Vagina (tissue), 2 donors: ENCODE data around the gene FRMD6. TPM values are rescaled to one million over a fixed set of nuclear protein-coding genes. Genes with fewer than 3 reads are reported as not detected.
A peak's percentile ranks its signal among the peaks of the same experiment; 100 is the strongest.

Experiments used
- DNase-seq, 2 donors: peaks; one replicate each; pipeline ENCODE4 v3.0.0-alpha.2; 2017; ENCODE audit errors: extremely low spot score in 2 of 2
- H3K27ac ChIP-seq: fragments of 200-600 bp; sonication (generic); one replicate; pipeline ENCODE4 v1.5.1; 2019
- H3K27me3 ChIP-seq: fragments of 200-600 bp; sonication (generic); one replicate; pipeline ENCODE4 v1.5.1; 2019
- H3K36me3 ChIP-seq, 2 donors: fragments of 200-600 bp; sonication (generic); one replicate each; pipeline ENCODE4 v1.5.1; 2017 to 2019
- H3K4me1 ChIP-seq: fragments of 200-600 bp; sonication (generic); one replicate; pipeline ENCODE4 v1.5.1; 2019
- H3K4me3 ChIP-seq, 2 donors: fragments of 200-600 bp; sonication (generic); 1 replicate in 1 of 2; 2 replicates in 1 of 2; pipeline ENCODE4 v1.5.1; 2016 to 2019
- H3K9me3 ChIP-seq: fragments of 200-600 bp; sonication (generic); one replicate; pipeline ENCODE4 v1.5.1; 2019
- POLR2A ChIP-seq, 2 donors: fragments of 450-650 bp; IDR thresholded peaks; one replicate each; pipeline ENCODE4 v1.6.1; 2017; ENCODE audit warnings: antibody characterized with exemption in 2 of 2, mild to moderate bottlenecking in 2 of 2, moderate library complexity in 2 of 2
- POLR2AphosphoS5 ChIP-seq, 2 donors: sonication (generic); formaldehyde crosslinking; IDR thresholded peaks; one replicate each; pipeline ENCODE4 v1.9.0; 2017; ENCODE audit warnings: antibody characterized with exemption in 2 of 2, mild to moderate bottlenecking in 2 of 2, low read depth in 1 of 2; ENCODE audit not compliant: insufficient read depth in 1 of 2
- intact Hi-C: fragments of 100-400 bp; cut with DNase I; formaldehyde crosslinking; loops from one replicate; pipeline ENCODE4 v1.15.1; 2023
- total RNA-seq: library from RNA; depleted of rRNA; stranded (reverse); fragments of >200 nt; gene quantifications from one replicate; pipeline ENCODE4 v1.2.3, GENCODE V29; 2016
- TF ChIP-seq, protein P1 (sequence below), 3 experiments: fragments of 450-650 bp in 2 of 3; fragments of 200-600 bp in 1 of 3; sonication (generic) in 1 of 3; IDR thresholded peaks; one replicate each; pipeline ENCODE4 v1.5.1; 2017 to 2019; ENCODE audit warnings: antibody characterized with exemption in 3 of 3, mild to moderate bottlenecking in 2 of 3, moderate library complexity in 2 of 3

Gene FRMD6
- total RNA-seq, 1 donor from 2014 or later, result 114 TPM

- TF ChIP-seq POLR2A (IDR thresholded peaks at IDR 0.05) (no peak), POLR2AphosphoS5 (IDR thresholded peaks at IDR 0.05; ENCODE audit: insufficient read depth in 1 of 2, low read depth in 1 of 2) (no peak)
- TF ChIP-seq, protein P1, sequence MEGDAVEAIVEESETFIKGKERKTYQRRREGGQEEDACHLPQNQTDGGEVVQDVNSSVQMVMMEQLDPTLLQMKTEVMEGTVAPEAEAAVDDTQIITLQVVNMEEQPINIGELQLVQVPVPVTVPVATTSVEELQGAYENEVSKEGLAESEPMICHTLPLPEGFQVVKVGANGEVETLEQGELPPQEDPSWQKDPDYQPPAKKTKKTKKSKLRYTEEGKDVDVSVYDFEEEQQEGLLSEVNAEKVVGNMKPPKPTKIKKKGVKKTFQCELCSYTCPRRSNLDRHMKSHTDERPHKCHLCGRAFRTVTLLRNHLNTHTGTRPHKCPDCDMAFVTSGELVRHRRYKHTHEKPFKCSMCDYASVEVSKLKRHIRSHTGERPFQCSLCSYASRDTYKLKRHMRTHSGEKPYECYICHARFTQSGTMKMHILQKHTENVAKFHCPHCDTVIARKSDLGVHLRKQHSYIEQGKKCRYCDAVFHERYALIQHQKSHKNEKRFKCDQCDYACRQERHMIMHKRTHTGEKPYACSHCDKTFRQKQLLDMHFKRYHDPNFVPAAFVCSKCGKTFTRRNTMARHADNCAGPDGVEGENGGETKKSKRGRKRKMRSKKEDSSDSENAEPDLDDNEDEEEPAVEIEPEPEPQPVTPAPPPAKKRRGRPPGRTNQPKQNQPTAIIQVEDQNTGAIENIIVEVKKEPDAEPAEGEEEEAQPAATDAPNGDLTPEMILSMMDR (IDR thresholded peaks at IDR 0.05), result no peak
- Histone ChIP-seq H3K4me1 (peaks cover 61% of the 10 kb centered on the region), H3K9me3 (no peaks in the 10 kb centered on the region), H3K36me3 (no peaks in the 10 kb centered on the region), H3K4me3 (peak overlapping the region; percentile 53 to 83), H3K27ac (peak overlapping the region; percentile 97), H3K27me3 (no peaks in the 10 kb centered on the region)
- intact Hi-C loops, result loop anchor here (10.0 kb wide), 1 partner anchor 121 kb away; no protein-coding TSS in a partner anchor
- DNase-seq, result no peak
These were observed 2.2 kb downstream of the FRMD6 start for GRCh38 chr14:51653775-51654532.

GRCh38 chr14:51654533-51654845, 2.8 kb downstream of the FRMD6 start:
- no peaks in the 10 kb centered on the region for H3K36me3 ChIP-seq
- peak overlapping the region; percentile 97 for H3K27ac ChIP-seq
- H3K9me3 ChIP-seq, result no peaks in the 10 kb centered on the region
- peak overlapping the region; percentile 53 to 83 for H3K4me3 ChIP-seq
- H3K27me3 ChIP-seq, result no peaks in the 10 kb centered on the region
- TF ChIP-seq, protein P1 (IDR thresholded peaks at IDR 0.05), result no peak
- TF ChIP-seq POLR2A (IDR thresholded peaks at IDR 0.05), result no peak
- TF ChIP-seq POLR2AphosphoS5 (IDR thresholded peaks at IDR 0.05; ENCODE audit: insufficient read depth in 1 of 2, low read depth in 1 of 2), result no peak
- no peak for DNase-seq
- intact Hi-C loops, result loop anchor here (10.0 kb wide), 1 partner anchor 120 kb away; no protein-coding TSS in a partner anchor
- peaks cover 66% of the 10 kb centered on the region for H3K4me1 ChIP-seq

DNA sequence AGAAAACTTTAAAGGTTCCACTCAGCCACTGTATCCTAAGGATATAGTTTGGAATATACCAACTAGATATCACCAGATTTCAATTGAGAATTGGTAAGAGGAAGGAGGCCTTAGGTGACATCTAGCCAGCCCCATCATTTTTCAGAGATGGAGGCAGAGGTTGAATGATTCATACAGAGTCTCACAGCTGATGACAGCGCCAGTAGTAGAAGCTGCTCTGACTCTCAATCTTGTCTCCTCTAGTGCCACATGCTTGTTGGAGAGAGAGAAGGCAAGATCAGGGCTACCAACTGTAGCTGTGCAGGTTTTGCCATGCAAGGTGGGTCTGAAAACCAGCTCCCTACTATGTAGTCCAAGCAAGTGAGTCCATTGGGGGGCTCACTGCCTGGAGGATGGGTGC, 6.1 kb downstream of the FRMD6 start:
- no peak for DNase-seq
- TF ChIP-seq, protein P1 (IDR thresholded peaks at IDR 0.05), result no peak
- Histone ChIP-seq H3K27ac (no peak overlapping the region), H3K4me1 (peaks cover 70% of the 10 kb centered on the region), H3K36me3 (no peaks in the 10 kb centered on the region), H3K27me3 (no peaks in the 10 kb centered on the region), H3K9me3 (no peaks in the 10 kb centered on the region), H3K4me3 (no peak overlapping the region)
- intact Hi-C loops, result loop anchor here (2.0 to 10.0 kb wide), 2 partner anchors 25 to 117 kb away; no protein-coding TSS in a partner anchor

- no peak overlapping the region for H3K4me3 ChIP-seq
- H3K27me3 ChIP-seq, result no peaks in the 10 kb centered on the region
- TF ChIP-seq POLR2A (IDR thresholded peaks at IDR 0.05) (no peak), POLR2AphosphoS5 (IDR thresholded peaks at IDR 0.05; ENCODE audit: insufficient read depth in 1 of 2, low read depth in 1 of 2) (no peak)
- TF ChIP-seq, protein P1 (IDR thresholded peaks at IDR 0.05), result no peak
- intact Hi-C loops, result loop anchor here (2.0 to 10.0 kb wide), 2 partner anchors 24 to 116 kb away; no protein-coding TSS in a partner anchor
- no peak for DNase-seq
- H3K9me3 ChIP-seq, result no peaks in the 10 kb centered on the region
- no peaks in the 10 kb centered on the region for H3K36me3 ChIP-seq
- H3K4me1 ChIP-seq, result peaks cover 61% of the 10 kb centered on the region
- no peak overlapping the region for H3K27ac ChIP-seq
These were observed 6.9 kb downstream of the FRMD6 start for GRCh38 chr14:51658441-51659173.

DNA sequence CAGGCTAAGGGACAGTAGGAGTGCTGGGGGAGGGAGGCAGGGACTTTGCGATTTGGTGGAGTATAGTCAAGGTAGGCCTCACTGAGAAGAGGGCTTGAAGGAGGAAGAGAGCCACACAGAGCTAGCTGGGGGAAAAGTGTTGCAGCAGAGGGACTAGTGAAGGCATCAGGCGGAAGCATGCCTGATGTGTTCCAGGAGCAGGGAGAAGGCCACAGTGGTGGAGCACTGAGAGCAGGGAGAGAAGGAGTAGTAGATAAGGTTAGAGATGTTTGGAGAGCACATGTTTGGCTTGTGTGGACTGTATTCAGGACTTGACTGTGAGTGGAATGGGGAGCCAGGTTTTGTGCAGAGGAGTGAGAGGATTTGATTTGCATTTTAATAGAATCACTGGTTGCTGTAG, 9.0 kb downstream of the FRMD6 start:
- intact Hi-C loops, result no loop called here
- Histone ChIP-seq H3K4me1 (peaks cover 42% of the 10 kb centered on the region), H3K4me3 (no peak overlapping the region), H3K36me3 (no peaks in the 10 kb centered on the region), H3K9me3 (no peaks in the 10 kb centered on the region), H3K27ac (no peak overlapping the region), H3K27me3 (no peaks in the 10 kb centered on the region)
- DNase-seq, result no peak
- TF ChIP-seq POLR2AphosphoS5 (IDR thresholded peaks at IDR 0.05; ENCODE audit: insufficient read depth in 1 of 2, low read depth in 1 of 2), result no peak
- TF ChIP-seq, protein P1 (IDR thresholded peaks at IDR 0.05), result no peak
- TF ChIP-seq POLR2A (IDR thresholded peaks at IDR 0.05), result no peak
